Thyroid gland (tissue), 4 donors: Measurements from ENCODE around the gene FAM3D.

Source experiments
- POLR2A ChIP-seq, 2 donors: fragments of 450-650 bp; IDR thresholded peaks; one replicate each; pipeline ENCODE4 v1.6.1; 2017; ENCODE audit warnings: antibody characterized with exemption in 2 of 2, mild to moderate bottlenecking in 2 of 2, moderate library complexity in 1 of 2
- TF ChIP-seq, protein P1 (sequence below), 6 experiments: fragments of 200-600 bp in 3 of 6; fragments of 450-650 bp in 3 of 6; sonication (generic) in 3 of 6; IDR thresholded peaks; one replicate each; pipeline ENCODE4 v1.5.1; 2016 to 2019; ENCODE audit warnings: antibody characterized with exemption in 6 of 6, mild to moderate bottlenecking in 2 of 6, inconsistent platforms in 1 of 6, moderate library complexity in 1 of 6

DNA sequence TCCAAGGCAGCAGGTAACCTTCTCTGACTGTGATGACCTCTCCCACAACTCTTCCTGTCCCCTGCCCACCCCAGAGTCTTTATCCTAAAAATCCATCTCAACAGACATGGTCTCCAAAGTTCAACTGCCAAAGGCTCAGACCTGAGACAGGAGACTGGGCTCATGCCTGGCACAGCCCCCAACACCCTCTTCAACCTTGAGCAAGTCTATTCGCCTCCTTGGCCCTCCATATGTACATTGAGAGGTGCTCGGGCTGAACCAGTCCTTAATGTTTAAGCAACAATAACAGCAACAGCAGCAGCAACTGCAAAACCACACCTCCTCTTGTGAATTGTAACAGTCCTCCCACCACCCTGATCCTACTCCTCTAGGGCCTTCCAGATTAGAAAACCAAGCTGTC is 9.9 kb downstream of the FAM3D start:
- TF ChIP-seq, protein P1, sequence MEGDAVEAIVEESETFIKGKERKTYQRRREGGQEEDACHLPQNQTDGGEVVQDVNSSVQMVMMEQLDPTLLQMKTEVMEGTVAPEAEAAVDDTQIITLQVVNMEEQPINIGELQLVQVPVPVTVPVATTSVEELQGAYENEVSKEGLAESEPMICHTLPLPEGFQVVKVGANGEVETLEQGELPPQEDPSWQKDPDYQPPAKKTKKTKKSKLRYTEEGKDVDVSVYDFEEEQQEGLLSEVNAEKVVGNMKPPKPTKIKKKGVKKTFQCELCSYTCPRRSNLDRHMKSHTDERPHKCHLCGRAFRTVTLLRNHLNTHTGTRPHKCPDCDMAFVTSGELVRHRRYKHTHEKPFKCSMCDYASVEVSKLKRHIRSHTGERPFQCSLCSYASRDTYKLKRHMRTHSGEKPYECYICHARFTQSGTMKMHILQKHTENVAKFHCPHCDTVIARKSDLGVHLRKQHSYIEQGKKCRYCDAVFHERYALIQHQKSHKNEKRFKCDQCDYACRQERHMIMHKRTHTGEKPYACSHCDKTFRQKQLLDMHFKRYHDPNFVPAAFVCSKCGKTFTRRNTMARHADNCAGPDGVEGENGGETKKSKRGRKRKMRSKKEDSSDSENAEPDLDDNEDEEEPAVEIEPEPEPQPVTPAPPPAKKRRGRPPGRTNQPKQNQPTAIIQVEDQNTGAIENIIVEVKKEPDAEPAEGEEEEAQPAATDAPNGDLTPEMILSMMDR (IDR thresholded peaks at IDR 0.05): no peak
- TF ChIP-seq POLR2A (IDR thresholded peaks at IDR 0.05): no peak
